DLD1 (cell line): ENCODE results near the gene HK2.

Source experiments
- in situ Hi-C: cut with HindIII; loops from 2 replicates; pipeline ENCODE4 v1.10.0; 2017; ENCODE audit warnings: low sequenced_read_pairs

HK2 gene

DNA sequence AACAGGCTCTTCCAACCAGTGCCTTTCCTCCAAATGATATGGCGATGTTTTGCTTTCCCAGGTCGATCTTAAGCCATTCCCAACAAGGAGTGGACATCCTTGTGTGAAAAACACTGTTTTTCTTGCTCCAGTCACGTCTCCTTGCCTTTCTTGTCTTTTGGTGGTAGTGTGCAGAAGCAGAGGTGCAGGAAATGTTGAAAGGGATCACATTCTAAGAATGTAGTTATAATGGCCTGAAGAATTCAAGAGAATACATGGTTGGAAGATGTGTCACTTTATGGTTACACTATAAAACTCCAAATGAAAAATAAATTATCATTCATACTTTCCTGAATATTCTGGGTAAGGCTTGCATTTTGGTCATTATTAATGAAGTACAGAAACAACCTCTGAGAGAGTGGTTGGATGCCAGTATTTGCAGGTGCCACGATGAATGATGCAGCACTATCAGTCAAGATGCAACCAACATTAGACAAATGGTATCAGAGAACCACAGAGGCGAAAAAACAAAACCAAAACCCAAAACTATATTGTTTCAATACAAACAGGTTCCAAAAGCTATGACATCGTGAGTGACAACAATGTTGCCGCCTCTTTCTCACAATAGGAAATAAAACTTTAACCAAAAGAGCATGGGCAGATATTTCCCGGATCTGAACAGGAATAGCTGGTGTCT is 97.0 kb downstream of the HK2 start:
- in situ Hi-C loops = no loop called here

DNA sequence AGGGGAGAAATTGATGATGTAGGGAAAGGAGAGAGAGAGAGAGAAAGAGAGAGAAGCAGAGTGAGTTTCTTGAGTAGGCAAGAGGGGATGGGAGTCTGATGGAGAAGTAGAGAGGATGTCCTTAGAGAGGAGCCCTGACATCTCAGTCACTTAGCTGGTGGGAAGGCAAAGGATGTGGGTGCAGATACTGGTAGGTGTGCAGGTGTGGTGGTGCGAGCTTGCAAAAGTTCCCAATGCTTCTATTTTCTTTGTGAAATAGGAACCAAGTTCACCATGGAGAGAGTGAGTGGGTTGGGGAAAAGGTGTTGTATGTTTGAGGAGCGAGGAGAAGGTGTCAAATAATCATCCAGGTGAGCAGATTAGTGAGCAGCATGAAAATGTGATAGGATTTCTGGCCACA is 98.0 kb downstream of the HK2 start:
- in situ Hi-C loops = no loop called here

DNA sequence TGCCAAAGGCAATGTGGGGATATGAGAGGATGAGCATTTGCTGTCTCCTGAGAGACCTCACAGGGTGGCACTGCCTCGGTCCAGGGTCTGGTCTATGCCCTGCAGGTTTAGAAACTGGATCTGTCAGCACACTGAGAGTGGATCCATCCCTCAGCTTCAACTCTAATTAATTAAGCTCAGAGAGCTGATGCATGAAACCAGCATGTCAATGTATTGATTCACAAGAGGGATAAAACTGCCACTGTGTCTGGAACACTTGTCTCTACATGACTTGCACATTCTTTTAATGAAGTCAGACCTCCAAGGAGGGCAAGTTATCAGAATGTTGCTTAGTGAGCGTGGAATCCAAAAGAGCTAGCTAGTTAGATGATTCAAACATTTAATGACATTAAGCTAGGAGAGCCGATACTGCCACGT is 102.1 kb downstream of the HK2 start:
- in situ Hi-C loops = no loop called here

DNA sequence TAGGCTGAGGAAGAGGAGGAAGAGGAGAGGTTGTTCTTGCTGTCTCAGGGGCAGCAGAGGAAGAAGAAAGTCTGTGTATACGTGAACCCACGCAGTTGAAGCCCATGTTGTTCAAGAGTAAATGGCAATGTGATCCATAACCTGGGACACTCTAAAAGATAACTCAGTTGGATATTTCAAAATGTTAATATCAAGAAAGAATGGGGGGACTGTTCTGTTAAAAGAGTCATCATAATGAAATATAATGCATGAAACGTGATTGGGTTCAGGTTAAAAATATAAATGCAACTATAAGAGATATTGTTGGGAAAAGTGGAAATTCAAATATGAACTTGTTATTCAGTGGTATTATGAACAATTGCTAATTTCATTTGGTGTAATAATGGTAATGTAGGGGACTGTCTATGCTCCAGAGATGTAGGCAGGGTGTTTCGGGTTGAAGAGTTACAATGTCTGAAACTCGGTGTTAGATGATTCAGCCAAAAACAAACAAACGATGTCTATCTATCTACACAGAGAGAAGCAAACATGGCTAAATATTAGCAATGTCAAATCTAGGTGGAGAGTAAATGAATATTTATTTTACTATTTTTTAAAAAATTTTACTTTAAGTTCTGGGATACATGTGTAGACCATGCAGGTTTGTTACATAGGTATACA is 103.4 kb downstream of the HK2 start:
- in situ Hi-C loops = no loop called here

DNA sequence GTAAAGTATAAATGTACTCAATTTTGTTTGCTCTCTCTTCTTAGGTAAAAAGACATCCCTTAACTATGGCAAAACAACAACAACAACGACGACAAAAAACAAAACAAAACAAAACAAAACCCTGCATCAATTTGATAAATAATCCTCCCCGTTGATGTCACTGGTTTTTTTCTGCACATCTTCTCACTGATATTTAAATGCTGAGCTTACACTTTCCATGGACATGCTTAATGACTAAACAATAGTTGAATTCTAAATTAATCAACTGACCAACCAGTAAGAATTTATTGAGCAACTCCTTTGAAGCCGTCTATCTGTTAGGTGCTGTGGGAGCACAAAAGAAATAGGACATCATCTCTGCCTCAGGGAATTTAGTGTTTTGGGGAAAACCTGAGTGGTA is 104.3 kb downstream of the HK2 start:
- in situ Hi-C loops = no loop called here

DNA sequence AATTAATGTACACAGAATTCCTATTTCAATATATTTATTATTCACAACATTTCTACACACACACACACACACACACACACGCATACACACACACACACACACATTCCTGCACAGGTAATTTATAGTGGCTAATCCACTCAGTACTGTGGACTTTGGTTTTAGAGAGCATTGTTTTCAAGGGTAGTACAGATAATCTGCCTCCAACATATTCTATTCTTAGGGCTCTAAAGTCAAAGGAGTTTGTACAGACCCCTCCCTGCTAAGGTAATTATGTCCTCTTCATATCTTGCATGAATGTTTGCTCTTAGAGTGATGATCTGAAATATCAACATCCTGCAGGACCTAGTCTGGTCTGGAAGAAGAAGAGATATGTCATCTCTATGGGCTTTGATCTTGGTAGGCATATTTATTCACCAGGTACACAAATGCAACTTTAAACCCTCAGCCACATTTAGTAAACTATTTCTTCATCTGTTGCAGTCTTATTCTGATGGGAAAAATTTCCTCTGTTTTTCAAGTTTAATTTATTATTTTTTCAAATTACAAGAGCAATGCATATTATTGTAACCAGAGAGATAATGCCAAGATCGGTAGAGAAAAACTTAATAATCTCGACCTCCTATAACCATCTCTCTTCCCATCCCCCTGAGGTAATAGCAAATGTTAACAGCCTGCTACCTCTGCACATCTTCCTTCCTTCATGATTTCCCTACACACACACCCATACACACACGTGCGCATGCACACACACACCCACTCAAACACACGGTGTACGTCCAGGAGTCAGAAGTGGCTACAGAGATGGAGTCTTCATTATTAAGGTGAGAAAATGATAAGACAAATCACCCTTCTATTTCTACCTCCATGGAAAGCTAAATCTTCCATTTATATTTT is 106.2 kb downstream of the HK2 start:
- in situ Hi-C loops = no loop called here

DNA sequence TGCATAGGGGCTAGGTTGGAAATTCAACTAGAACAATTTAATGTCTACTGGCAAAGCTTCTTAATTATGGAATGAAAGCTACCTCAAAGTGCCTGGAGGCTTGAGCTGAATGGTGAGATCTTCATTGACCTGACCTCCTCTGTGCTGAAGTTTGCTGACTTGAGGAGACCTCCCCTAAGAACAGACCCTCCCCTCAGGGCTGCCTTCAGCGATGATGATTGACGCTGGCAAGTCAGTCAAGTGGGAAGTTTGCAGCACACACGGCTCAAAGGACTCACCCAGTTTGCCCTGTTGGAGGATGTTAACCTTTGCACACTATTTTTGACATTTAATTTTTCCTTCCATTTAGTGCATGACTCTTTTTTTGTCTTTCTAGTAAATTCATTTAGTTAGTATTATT is 107.4 kb downstream of the HK2 start:
- in situ Hi-C loops = no loop called here

DNA sequence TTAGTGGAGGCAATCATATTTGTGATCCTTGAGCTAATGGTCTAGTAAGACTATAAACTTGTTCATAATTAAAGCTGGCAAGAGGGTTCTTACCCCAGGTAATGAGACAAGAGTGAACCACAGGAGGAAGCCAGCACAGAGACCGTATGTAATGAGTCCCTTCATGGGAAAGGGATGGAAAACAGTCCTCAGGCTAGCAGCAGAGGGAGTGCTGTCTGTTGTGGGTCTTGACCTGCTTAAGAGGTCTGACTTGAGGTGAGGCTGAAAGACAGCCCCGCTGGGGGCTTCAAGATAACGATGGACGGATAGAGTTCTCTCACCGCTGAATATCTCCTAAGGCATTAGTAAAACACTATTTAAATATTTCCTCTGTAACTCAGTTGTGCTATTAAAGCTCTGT is 108.3 kb downstream of the HK2 start:
- in situ Hi-C loops = no loop called here
